HG03571 (cell line): ENCODE results near the gene NME3.

Experiments used
- ATAC-seq: cut with Tn5 transposase; IDR thresholded peaks from one replicate; pipeline ENCODE4 v1.9.1; 2021; ENCODE audit not compliant: unreplicated experiment

NME3 gene

DNA sequence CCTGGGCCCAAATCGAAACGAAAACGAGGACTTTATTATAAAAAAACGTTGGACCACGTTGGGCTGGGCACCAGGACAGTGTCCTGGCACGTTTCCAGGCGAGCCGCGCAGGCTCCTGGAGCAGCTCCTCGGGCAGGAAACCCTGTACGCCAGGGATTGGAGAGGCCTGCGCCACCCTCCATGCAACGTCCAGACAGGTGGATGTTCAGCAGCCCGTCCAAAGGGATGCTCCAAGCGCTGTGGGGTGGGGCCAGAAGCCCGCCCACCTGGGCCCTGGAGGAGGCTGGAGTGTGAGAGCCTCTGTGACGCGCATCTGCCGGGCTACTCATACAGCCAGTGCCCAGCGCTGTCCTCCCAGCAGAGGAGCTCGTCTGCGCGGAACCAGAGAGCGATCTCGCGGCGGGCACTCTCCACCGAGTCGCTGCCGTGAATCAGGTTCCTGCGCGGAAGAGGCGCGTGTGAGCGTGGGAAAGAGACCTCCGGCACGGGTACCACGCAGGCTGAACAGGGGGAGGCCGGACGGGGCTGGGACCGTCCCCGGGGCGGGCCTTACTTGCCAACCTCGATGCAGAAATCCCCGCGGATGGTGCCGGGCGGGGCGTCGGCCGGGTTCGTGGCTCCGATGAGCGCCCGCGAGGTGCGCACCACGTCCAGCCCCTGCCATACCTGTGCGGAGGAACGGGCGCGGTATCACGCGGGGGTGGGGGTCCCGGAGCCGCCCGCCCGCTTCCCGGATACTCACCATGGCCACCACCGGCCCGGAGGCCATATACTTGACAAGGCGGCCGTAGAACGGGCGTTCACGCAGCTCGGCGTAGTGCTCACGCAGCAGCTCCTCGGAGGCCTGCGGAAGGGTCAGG is 785 bp downstream of the NME3 start:
- ATAC-seq, result no peak

DNA sequence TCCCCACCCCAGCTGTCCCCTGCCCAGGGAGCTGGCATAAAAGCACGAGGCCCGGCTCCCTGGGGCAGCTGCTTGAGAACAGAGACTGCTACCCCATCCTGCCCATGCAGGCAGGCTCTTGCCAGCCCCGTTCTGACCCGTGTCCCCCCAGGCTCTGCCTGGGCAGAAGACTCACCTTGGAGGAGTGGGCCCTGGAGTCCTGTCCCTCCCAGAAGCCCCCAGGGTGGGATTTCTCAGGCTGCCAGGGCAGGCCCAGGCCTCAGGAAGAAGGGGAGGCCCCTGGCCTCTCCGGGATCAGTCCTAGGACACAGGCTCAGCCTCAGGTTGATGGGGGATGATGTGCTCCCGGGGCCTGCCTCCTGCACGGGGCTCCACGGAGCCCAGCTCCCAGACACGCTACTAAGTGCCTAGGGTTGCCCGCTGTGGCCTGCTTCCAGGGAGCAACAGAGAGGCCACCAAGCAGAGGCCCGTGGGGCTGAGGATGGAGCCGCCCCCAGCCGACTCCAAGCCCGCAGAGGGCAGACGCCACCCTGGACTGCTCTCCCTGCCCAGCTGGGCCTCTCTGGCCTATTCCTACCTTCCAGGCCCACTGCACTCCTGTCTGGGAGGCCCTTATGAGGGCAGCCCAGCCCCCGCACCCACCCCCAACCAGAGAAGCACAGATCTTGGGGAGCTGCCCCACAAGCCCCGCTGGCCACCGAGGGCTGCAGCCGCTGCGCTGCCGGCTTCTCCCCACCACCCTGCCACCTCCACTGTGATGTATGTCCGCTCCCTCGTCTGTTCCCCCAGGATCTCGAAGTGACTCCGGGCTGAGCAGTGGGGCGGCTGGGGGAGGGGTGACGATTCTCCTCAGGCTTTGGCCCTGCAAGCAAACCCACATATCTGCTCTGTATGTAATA is 1.7 kb downstream of the NME3 start:
- ATAC-seq, result no peak

DNA sequence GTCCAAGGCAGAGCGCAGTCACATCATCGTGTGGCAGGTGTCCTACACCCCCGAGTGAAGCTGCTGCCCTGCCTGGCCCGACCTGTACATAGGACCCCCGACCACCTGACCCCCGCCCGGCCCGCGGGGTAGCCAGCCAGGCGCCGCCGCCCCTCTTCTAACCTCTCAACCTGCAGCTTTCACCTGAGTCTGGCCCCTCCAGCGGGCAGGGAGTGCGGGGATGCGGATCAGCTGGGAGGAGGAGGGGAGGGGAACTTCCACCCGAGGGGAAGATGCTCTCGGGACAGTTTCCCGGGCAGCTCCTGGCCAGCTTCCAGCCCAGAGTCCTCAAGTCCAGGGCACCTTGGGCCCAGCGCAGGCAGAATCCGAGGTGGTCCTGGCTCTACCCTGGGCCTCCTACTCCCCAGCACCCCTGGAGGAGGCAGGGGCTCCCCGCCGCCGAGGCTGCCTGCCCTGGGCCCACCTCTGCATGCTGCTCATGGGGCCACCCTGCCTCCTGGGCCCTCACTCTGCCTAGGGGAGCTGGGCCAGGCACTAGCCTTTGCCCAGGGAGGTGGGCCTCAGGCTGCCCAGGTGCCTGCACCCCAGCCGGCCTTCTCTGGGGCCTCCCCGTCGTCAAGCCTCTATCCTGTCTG is 2.5 kb downstream of the NME3 start:
- ATAC-seq, result no peak

DNA sequence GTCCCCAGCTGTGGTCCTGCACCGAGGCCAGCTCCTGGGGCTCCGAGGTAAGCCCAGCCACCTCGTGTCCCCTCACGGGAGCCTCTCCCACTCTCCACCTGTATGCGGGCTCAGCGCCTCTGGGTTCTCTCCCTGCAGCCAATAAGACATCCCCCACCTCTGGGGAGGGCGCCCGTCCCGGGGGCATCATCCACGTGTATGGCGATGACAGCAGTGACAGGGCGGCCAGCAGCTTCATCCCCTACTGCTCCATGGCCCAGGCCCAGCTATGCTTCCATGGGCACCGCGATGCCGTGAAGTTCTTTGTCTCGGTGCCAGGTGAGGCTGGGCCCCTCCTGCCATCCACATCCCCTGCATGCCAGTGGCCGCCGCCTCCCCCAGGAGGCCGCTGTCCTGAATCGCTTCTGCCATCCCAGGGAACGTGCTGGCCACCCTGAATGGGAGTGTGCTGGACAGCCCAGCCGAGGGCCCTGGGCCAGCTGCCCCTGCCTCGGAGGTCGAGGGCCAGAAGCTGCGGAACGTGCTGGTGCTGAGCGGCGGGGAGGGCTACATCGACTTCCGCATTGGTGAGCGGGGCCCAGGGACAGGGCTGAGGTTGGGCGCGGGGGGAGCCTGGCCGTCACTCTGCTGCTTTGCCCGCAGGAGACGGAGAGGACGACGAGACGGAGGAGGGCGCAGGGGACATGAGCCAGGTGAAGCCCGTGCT is 3.1 kb downstream of the NME3 start:
- ATAC-seq, result no peak

DNA sequence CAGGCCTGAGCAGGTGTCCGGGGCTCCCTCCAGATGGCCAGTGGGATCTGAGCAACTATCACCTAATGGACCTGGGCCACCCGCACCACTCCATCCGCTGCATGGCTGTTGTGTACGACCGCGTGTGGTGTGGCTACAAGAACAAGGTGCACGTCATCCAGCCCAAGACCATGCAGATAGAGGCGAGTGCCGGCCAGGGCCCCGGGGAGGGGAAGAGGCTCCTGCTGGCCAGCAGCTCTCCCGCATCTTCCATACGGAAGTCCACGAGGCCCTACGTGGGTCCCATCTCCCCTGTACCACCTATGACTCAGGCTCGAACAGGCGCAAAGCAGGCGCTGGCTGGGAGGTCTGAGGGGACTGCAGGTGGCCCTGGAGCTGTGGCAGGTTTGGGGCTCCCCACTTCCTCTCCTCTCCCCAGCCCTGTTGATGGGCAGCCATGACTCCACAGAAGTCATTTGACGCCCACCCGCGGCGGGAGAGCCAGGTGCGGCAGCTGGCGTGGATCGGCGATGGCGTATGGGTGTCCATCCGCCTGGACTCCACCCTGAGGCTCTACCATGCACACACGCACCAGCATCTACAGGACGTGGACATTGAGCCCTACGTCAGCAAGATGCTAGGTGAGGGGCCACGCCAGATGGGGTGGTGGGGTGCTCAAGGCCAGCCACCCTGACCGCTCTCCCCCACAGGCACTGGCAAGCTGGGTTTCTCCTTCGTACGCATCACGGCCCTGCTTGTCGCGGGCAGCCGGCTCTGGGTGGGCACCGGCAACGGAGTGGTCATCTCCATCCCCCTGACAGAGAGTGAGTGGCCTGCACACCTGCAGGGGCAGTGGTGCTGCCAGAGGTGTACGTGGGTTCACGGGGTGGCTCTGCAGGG is 4.0 kb downstream of the NME3 start:
- no peak for ATAC-seq

DNA sequence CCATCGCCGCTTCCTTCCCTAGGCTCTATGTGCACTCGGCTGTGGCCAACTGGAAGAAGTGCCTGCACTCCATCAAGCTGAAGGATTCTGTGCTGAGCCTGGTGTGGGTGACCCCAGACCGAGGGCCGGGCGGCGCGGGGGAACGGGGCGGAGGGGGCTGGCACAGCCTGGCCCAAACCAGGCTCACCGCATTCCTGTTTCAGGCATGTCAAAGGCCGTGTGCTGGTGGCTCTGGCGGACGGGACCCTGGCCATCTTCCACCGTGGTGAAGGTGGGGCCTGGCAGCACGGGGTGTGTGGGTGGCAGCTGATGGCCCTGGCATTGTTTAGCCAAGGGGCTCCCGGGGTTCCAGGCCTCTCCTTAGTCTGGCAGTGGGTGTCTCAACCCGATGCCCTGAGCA is 4.6 kb downstream of the NME3 start:
- no peak for ATAC-seq

DNA sequence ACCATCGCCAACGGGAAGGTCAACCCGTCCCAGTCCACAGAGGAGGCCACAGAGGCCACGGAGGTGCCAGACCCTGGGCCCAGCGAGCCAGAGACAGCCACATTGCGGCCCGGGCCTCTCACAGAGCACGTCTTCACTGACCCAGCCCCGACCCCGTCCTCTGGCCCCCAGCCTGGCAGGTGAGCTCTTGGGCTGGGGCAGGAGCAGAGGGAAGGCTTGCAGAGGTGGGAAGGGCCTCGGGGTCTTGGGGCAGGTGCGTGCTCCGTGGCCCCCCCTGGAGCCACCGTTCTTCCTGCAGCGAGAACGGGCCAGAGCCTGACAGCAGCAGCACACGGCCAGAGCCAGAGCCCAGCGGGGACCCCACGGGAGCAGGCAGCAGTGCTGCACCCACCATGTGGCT is 5.1 kb downstream of the NME3 start:
- no peak for ATAC-seq

DNA sequence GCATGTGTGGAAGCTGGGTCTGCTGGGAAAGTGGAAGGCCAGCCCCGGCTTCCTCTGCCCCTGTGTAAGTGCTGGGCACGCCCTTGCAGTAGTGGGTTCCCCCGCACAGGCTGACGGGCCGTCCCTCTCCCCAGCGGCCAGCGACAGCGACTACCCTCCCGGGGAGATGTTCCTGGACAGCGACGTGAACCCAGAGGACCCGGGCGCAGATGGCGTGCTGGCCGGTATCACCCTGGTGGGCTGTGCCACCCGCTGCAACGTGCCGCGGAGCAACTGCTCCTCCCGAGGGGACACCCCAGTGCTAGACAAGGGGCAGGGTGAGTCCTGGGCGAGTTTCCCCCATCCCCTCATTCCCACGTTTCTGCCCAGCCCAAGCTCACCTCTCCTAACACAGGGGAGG is 5.5 kb downstream of the NME3 start:
- ATAC-seq, result no peak

DNA sequence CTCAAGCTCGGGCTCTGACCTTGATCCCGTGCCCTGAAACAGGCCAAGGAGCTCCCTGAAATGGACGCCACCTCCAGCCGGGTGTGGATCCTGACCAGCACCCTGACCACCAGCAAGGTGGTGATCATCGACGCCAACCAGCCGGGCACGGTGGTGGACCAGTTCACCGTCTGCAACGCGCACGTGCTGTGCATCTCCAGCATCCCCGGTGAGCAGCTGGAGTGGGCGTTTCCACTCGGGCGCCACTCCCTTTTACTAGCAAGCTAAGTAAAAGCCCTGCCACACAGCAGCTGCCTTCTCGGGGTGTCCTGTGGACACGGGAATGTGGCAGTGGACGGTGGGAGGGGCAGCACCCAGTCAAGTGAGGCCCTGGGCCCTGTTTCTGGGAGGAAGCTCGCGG is 6.4 kb downstream of the NME3 start:
- no peak for ATAC-seq

DNA sequence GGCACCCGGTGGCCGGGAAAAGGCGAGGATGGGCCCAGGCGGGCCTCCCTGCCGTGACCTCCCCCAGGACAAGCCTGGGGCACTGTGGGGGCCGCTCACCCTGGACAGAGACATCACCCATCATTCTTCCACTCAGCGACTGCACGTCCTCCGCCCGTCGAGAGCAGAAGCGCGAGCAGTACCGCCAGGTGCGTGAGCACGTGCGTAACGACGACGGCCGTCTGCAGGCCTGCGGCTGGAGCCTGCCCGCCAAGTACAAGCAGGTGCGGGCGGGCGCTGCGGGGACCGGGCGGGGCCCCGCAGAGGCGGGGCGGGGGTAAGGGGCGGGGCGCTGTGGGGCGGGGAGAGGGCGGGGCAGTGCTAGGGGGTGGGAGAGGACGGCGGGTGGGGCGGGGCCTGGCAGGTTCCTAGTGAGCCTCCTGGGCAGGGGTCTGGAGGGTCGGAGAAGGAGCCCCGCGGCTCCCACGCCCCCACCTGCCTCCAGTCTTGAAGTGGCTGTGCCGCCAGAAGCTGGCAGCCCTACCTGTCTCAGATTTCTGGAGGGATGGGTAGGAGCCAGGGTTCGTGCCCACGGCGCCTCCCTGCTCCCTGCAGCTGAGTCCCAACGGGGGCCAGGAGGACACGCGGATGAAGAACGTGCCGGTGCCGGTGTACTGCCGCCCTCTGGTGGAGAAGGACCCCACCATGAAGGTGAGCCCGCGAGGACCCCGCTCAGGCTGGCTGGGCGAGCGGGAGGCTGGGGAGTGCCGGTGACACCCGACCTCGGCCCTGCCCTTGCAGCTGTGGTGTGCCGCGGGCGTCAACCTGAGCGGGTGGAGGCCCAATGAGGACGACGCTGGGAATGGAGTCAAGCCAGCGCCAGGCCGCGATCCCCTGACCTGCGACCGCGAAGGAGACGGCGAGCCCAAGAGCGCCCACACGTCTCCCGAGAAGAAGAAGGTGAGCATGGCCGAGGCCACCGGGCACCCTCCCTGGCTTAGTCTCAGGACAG is 7.5 kb downstream of the NME3 start:
- ATAC-seq, result no peak

DNA sequence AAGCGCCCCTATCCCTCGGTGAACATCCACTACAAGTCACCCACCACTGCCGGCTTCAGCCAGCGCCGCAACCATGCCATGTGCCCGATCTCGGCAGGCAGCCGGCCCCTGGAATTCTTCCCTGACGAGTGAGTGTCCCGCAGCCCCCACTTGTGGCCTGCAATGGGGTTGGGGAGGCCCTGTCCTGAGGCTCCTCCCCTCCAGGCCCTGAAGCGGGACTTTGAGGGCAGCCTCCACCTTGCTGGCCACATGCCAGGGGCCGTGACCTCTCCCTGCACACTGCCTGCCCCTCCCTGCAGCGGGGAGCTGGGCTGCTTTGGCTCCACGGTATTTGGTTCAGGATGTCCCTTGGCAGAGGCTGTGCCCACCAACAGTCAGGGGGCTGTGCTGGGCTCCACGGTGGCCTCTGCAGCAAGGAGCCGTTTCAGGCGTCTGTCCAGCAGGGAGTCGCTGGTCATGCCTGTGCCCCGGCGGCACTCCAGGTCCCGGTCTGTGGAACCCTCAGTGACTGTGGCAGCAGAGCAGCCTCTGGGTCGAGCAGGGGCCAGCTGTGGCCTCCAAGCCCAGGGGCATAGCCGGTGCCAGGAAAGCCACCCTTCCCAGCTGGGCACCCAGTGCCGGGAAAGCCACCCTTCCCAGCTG is 8.3 kb downstream of the NME3 start:
- no peak for ATAC-seq

DNA sequence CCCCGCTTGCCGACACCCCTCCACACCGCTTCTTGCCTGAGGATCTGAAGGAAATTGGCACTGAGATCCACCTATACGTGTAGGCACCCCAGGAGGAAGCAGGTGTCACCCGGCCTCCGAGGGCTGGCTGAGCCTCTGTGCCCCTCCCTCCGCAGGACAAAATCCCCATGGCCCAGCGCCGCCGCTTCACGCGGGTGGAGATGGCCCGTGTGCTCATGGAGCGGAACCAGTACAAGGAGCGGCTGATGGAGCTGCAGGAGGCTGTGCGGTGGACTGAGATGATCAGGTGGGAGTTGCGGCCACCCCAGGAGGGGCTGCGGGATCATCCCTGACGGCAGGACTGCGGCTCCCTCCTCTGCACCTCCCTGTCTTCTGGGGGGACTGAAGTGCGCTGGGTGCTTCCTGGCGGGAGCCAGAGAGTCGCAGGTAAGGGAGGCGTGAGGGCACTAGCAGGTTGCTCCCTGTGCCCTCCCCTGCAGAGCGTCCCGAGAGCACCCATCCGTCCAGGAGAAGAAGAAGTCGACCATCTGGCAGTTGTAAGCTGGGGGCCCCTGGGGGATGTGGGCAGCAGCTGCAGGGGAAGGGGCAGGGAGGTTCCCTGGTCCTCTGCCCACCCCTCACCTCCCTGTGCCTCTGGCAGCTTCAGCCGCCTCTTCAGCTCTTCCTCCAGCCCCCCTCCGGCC is 9.0 kb downstream of the NME3 start:
- no peak for ATAC-seq

DNA sequence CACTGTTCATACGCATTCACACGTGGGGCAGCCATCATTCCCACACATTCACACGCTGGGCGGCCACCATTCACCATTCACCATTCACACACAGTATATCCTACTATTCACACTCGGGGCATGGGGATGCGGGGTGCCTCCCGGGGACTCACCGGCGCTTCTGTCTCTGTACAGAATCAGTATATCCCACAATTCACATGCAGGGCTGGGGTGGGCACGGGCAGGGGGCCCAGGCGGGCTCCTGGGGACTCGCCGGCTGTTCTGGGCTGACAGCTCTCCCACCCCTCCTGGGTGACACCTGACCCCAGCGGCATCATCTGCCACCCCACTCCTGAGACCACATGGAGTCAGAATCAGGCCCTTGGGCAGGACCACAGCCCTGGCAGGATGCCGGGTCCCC is 9.6 kb downstream of the NME3 start:
- no peak for ATAC-seq

DNA sequence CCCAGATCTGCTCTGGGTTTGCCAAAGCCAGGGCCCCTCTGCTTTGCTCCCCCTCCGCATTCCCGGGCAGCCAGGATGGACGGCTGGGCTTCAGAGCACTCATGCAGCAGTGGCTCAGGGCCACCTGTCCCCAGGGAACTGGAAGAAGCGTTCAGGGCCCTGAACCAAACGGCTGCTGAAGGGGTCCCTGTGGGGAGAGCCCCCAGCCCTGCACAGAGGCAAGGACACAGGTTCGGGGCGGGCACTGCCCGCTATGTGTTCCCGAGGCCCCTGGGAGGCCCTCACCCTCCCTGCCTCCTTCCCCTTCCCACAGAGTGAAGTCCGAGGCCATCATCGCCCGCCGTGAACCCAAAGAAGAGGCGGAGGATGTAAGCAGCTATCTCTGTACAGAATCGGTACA is 10.4 kb downstream of the NME3 start:
- no peak for ATAC-seq

DNA sequence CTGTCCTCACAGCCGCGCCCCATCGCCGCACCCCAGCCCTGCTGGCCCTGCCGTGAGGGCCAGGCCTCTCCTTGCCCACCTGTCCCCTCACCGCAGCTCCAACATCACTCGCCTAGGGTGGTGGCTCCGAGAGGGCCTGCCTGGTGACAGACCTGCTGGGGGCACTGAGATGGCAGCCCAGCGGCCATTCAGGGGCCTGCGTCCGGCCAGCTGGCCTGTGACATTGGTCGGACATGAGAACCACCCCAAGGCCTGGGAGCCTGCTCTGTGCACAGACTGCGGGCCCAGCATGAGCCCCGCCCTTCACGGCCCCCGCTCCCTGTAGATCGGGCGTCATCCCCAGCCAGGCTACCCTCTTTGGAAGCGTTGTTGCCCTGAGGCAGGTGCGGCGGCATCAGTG is 11.8 kb downstream of the NME3 start:
- no peak for ATAC-seq

DNA sequence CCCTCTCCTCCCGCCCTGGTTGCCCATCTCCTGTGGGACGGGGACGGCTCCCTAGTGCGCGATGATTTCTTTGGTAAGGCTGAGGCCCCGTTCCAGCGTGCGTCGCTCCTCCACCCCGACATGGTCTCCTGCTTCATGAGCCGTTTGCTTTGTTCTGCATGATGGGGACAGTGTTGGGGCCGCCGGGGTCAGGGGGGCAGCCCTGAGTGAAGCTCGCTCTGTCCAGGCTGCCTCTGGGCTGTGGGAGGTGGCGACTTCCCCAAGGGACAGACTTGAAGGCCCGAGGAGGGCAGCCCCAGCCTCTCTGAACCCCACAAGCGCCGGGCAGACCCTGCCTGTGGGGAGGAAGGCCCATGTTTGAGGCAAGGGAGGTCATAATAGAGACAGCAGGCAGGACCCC is 12.4 kb downstream of the NME3 start:
- no peak for ATAC-seq

DNA sequence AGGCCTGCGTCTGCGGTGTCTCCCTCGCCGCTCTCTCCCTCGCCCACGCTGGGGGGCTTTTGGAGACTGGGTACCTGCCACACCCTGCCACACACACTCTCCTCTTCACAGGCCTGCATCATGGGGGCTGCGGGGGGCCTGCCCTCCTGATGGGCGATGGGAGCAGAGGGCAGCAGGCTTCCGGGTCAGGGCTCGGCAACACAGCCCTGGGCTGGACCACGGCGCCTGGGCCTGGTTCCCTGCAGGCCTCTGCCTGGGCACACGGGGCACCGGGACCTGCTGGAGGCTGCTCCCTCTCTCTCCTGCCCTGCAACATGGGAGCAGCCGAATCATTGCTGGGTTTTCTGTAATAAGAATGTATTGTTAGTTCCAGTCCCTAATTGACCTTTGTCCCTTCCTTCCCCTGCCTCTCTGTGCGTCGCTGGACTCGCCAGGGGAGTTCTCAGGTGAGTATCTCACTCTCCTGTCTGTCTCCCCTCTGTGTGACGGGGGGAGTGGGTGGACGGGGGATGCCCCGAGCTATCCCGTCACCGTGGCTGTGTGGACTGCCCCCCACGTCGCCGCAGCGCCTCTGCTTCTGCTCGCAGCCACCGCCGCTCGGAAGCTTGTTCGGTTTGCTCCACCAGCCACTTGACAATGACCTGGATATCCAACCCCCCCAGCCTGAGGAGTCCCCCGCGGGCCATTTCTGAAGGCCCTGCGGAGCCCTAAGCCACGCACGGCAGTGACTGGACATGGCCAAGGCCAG is 13.5 kb downstream of the NME3 start:
- ATAC-seq, result no peak
